ENCODE measurements around the gene SAMD13.

DNA sequence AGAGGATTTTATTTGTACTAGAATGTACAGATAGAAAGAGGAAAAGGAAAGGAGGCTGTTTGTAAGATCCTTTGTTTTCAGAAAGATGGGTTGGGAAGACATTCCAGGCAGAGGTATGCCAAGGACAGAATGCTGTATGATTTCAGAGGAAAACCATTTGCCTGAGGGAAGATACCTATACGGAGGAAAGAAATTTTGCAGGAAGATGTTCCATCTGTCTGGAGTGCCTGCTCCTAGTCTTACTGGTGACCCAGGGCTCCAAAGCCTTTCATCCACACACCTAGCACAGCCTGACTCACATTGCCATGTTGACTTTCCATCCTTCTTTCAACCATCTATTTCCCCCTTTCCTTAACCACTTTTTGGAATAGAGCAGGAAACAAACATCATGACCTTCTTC, 18.2 kb downstream of the SAMD13 start:
- TF ChIP-seq, protein P1, sequence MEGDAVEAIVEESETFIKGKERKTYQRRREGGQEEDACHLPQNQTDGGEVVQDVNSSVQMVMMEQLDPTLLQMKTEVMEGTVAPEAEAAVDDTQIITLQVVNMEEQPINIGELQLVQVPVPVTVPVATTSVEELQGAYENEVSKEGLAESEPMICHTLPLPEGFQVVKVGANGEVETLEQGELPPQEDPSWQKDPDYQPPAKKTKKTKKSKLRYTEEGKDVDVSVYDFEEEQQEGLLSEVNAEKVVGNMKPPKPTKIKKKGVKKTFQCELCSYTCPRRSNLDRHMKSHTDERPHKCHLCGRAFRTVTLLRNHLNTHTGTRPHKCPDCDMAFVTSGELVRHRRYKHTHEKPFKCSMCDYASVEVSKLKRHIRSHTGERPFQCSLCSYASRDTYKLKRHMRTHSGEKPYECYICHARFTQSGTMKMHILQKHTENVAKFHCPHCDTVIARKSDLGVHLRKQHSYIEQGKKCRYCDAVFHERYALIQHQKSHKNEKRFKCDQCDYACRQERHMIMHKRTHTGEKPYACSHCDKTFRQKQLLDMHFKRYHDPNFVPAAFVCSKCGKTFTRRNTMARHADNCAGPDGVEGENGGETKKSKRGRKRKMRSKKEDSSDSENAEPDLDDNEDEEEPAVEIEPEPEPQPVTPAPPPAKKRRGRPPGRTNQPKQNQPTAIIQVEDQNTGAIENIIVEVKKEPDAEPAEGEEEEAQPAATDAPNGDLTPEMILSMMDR (IDR thresholded peaks at IDR 0.05), result no peak
- TF ChIP-seq POLR2A (IDR thresholded peaks at IDR 0.05) (no peak), EP300 (IDR thresholded peaks at IDR 0.05) (no peak)
